Measurements from ENCODE around the gene SLC47A2. TPM values are rescaled to one million over a fixed set of nuclear protein-coding genes. Genes with fewer than 3 reads are reported as not detected.

The SLC47A2 gene
- total and polyA plus RNA-seq, 2 of the 13 experiments (the other 11 are each of a cell fraction or from before 2014, with no cell fraction given), result 0.04 TPM; not detected in 1

DNA sequence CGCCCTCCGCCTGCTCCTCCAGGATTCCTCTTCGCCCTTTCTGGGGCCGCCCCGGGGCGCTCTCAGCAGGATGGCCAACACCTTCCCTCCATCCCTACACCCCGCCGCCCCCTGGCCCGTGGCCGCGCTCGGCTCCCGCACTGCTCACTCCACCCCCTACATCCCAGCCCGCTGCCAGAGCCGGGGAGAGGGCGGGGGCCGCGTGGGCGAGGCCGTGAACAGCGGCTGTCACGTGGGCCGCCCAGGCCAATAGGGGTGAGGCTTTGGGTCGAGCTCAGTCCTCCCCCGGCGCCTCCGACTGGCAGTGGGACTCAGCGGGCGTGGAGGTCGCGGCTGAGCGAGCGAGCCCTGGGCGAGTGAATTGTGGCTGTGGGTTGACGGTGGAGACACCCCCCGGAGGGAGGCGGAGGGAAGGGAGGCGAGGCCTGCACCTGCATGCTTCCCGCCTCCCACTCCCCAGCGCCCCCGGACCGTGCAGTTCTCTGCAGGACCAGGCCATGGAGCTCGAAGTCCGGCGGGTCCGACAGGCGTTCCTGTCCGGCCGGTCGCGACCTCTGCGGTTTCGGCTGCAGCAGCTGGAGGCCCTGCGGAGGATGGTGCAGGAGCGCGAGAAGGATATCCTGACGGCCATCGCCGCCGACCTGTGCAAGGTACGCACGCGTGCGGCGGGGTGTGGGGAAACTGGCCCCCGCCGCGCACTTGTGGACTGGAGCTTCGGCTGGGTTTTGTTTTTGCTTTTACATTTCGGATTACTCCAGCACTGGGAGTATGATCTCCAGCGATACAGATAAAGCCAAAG lies 67.7 kb downstream of the SLC47A2 start, which contains the start of gene ALDH3A2 (continued):
- TF ChIP-seq, protein P1, sequence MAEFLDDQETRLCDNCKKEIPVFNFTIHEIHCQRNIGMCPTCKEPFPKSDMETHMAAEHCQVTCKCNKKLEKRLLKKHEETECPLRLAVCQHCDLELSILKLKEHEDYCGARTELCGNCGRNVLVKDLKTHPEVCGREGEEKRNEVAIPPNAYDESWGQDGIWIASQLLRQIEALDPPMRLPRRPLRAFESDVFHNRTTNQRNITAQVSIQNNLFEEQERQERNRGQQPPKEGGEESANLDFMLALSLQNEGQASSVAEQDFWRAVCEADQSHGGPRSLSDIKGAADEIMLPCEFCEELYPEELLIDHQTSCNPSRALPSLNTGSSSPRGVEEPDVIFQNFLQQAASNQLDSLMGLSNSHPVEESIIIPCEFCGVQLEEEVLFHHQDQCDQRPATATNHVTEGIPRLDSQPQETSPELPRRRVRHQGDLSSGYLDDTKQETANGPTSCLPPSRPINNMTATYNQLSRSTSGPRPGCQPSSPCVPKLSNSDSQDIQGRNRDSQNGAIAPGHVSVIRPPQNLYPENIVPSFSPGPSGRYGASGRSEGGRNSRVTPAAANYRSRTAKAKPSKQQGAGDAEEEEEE (CRISPR knock-in tag; IDR thresholded peaks at IDR 0.05; ENCODE audit: borderline replicate concordance), result no peak
- TF ChIP-seq ARNTL (CRISPR knock-in tag; IDR thresholded peaks at IDR 0.05) (peak; percentile 91), KDM2A (CRISPR knock-in tag; IDR thresholded peaks at IDR 0.05; ENCODE audit: borderline replicate concordance, low read depth) (peak; percentile 91), RBAK (CRISPR knock-in tag; IDR thresholded peaks at IDR 0.05) (no peak), BORCS8-MEF2B (CRISPR knock-in tag; IDR thresholded peaks at IDR 0.05) (peak; percentile 76), ZNF7 (CRISPR knock-in tag; IDR thresholded peaks at IDR 0.05) (0 out of 2 replicates have a peak, but pooled peaks have one; percentile 44), BCL6 (CRISPR knock-in tag; IDR thresholded peaks at IDR 0.05) (peak; percentile 79), ZNF619 (CRISPR knock-in tag; IDR thresholded peaks at IDR 0.05) (peak; percentile 77; the same call in 1 of the 2 replicates), ISX (CRISPR knock-in tag; conservative IDR thresholded peaks at IDR 0.05) (no peak; the same call in none of the 2 replicates), ZSCAN25 (CRISPR knock-in tag; IDR thresholded peaks at IDR 0.05) (peak; percentile 82), NR2C2 (CRISPR knock-in tag; IDR thresholded peaks at IDR 0.05; ENCODE audit: borderline replicate concordance) (peak; percentile 74)
- TF ChIP-seq, protein P2, sequence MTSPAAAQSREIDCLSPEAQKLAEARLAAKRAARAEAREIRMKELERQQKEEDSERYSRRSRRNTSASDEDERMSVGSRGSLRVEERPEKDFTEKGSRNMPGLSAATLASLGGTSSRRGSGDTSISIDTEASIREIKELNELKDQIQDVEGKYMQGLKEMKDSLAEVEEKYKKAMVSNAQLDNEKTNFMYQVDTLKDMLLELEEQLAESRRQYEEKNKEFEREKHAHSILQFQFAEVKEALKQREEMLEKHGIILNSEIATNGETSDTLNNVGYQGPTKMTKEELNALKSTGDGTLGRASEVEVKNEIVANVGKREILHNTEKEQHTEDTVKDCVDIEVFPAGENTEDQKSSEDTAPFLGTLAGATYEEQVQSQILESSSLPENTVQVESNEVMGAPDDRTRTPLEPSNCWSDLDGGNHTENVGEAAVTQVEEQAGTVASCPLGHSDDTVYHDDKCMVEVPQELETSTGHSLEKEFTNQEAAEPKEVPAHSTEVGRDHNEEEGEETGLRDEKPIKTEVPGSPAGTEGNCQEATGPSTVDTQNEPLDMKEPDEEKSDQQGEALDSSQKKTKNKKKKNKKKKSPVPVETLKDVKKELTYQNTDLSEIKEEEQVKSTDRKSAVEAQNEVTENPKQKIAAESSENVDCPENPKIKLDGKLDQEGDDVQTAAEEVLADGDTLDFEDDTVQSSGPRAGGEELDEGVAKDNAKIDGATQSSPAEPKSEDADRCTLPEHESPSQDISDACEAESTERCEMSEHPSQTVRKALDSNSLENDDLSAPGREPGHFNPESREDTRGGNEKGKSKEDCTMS (CRISPR knock-in tag; conservative IDR thresholded peaks at IDR 0.05), result 0 out of 2 replicates have a peak, but pooled peaks have one; percentile 58
- TF ChIP-seq, protein P3, sequence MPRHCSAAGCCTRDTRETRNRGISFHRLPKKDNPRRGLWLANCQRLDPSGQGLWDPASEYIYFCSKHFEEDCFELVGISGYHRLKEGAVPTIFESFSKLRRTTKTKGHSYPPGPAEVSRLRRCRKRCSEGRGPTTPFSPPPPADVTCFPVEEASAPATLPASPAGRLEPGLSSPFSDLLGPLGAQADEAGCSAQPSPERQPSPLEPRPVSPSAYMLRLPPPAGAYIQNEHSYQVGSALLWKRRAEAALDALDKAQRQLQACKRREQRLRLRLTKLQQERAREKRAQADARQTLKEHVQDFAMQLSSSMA (CRISPR knock-in tag; IDR thresholded peaks at IDR 0.05), result peak; percentile 82; the same call in 1 of the 2 replicates
- TF ChIP-seq, protein P4, sequence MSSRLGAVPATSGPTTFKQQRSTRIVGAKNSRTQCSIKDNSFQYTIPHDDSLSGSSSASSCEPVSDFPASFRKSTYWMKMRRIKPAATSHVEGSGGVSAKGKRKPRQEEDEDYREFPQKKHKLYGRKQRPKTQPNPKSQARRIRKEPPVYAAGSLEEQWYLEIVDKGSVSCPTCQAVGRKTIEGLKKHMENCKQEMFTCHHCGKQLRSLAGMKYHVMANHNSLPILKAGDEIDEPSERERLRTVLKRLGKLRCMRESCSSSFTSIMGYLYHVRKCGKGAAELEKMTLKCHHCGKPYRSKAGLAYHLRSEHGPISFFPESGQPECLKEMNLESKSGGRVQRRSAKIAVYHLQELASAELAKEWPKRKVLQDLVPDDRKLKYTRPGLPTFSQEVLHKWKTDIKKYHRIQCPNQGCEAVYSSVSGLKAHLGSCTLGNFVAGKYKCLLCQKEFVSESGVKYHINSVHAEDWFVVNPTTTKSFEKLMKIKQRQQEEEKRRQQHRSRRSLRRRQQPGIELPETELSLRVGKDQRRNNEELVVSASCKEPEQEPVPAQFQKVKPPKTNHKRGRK (CRISPR knock-in tag; IDR thresholded peaks at IDR 0.05), result no peak
- TF ChIP-seq, protein P5, sequence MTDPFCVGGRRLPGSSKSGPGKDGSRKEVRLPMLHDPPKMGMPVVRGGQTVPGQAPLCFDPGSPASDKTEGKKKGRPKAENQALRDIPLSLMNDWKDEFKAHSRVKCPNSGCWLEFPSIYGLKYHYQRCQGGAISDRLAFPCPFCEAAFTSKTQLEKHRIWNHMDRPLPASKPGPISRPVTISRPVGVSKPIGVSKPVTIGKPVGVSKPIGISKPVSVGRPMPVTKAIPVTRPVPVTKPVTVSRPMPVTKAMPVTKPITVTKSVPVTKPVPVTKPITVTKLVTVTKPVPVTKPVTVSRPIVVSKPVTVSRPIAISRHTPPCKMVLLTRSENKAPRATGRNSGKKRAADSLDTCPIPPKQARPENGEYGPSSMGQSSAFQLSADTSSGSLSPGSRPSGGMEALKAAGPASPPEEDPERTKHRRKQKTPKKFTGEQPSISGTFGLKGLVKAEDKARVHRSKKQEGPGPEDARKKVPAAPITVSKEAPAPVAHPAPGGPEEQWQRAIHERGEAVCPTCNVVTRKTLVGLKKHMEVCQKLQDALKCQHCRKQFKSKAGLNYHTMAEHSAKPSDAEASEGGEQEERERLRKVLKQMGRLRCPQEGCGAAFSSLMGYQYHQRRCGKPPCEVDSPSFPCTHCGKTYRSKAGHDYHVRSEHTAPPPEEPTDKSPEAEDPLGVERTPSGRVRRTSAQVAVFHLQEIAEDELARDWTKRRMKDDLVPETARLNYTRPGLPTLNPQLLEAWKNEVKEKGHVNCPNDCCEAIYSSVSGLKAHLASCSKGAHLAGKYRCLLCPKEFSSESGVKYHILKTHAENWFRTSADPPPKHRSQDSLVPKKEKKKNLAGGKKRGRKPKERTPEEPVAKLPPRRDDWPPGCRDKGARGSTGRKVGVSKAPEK (CRISPR knock-in tag; IDR thresholded peaks at IDR 0.05; ENCODE audit: borderline replicate concordance), result peak; percentile 96
- TF ChIP-seq, protein P6, sequence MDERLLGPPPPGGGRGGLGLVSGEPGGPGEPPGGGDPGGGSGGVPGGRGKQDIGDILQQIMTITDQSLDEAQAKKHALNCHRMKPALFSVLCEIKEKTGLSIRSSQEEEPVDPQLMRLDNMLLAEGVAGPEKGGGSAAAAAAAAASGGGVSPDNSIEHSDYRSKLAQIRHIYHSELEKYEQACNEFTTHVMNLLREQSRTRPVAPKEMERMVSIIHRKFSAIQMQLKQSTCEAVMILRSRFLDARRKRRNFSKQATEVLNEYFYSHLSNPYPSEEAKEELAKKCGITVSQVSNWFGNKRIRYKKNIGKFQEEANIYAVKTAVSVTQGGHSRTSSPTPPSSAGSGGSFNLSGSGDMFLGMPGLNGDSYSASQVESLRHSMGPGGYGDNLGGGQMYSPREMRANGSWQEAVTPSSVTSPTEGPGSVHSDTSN (CRISPR knock-in tag; IDR thresholded peaks at IDR 0.05), result no peak
